Measurements from ENCODE around the gene MDM1. TPM values are rescaled to one million over a fixed set of nuclear protein-coding genes. Genes with fewer than 3 reads are reported as not detected.
A peak's percentile ranks its signal among the peaks of the same experiment; 100 is the strongest.

MDM1 gene
- total and polyA plus RNA-seq, 2 of the 13 experiments (the other 11 are each of a cell fraction or from before 2014, with no cell fraction given) = 4.6 to 15.2 TPM

- TF ChIP-seq ZNF850 (CRISPR knock-in tag; conservative IDR thresholded peaks at IDR 0.05) (no peak), ZNF710 (CRISPR knock-in tag; IDR thresholded peaks at IDR 0.05; ENCODE audit: borderline replicate concordance) (no peak), HOXA7 (CRISPR knock-in tag; IDR thresholded peaks at IDR 0.05) (no peak), CREM (IDR thresholded peaks at IDR 0.05) (peak; percentile 40; the same call in 1 of the 2 replicates), CREM (CRISPR knock-in tag; IDR thresholded peaks at IDR 0.05) (no peak), ZNF619 (CRISPR knock-in tag; IDR thresholded peaks at IDR 0.05) (no peak), THAP11 (CRISPR knock-in tag; IDR thresholded peaks at IDR 0.05) (0 out of 2 replicates have a peak, but pooled peaks have one; percentile 10), SNRNP70 (IDR thresholded peaks at IDR 0.05; ENCODE audit: low read depth, low read length) (no peak), SSRP1 (CRISPR knock-in tag; IDR thresholded peaks at IDR 0.05) (no peak), ETS1 (CRISPR knock-in tag; IDR thresholded peaks at IDR 0.05) (no peak), ZNF615 (CRISPR knock-in tag; IDR thresholded peaks at IDR 0.05; ENCODE audit: borderline replicate concordance) (no peak), ZFP36 (IDR thresholded peaks at IDR 0.05; ENCODE audit: borderline replicate concordance, low read depth, low read length, partially characterized antibody) (no peak), ZNF275 (CRISPR knock-in tag; IDR thresholded peaks at IDR 0.05; ENCODE audit: borderline replicate concordance) (no peak), SNAPC4 (CRISPR knock-in tag; IDR thresholded peaks at IDR 0.05) (no peak), GTF3A (CRISPR knock-in tag; conservative IDR thresholded peaks at IDR 0.05) (no peak), MIER2 (CRISPR knock-in tag; IDR thresholded peaks at IDR 0.05) (no peak), TRIM22 (IDR thresholded peaks at IDR 0.05) (no peak), ZBTB20 (CRISPR knock-in tag; IDR thresholded peaks at IDR 0.05; ENCODE audit: borderline replicate concordance, low read depth) (no peak), SNAPC5 (CRISPR knock-in tag; IDR thresholded peaks at IDR 0.05; ENCODE audit: borderline replicate concordance) (no peak), ZNF24 (IDR thresholded peaks at IDR 0.05) (peak; percentile 89)
Observed at GRCh38 chr12:68344126-68344525, 12.0 kb upstream of the MDM1 start (continued).
